WTC11 (cell line): ENCODE data around the gene TNIP1. TPM values are rescaled to one million over a fixed set of nuclear protein-coding genes. Genes with fewer than 3 reads are reported as not detected.
A peak's percentile ranks its signal among the peaks of the same experiment; 100 is the strongest.

Source experiments
- ATAC-seq: fragments of 200-7000 bp; cut with Tn5 transposase; 2 replicates; pipeline ENCODE4 v1.10.0; 2021; ENCODE audit warnings: mild to moderate bottlenecking, moderate library complexity
- CTCF ChIA-PET: fragments of 300-600 bp; sonication (Branson Sonifier 250); formaldehyde crosslinking; loops from one replicate; lab custom pipeline; 2021; ENCODE audit warnings: antibody characterized with exemption; lab: Charles Lee
- POLR2A ChIA-PET: fragments of 350-600 bp; sonication (Branson Sonifier 250); formaldehyde crosslinking; loops from one replicate; lab custom pipeline; 2021; ENCODE audit warnings: antibody characterized with exemption; lab: Charles Lee
- DNase-seq: peaks from one replicate; pipeline ENCODE4 v3.0.0; 2021; ENCODE audit warnings: low spot score
- H3K27ac Mint-ChIP-seq: 2 replicates; pipeline ENCODE4 v1.8.0; 2021; ENCODE audit warnings: mixed read lengths
- H3K27me3 Mint-ChIP-seq: 2 replicates; pipeline ENCODE4 v1.8.0; 2021; ENCODE audit warnings: low read depth, mild to moderate bottlenecking, moderate library complexity, mixed read lengths
- H3K36me3 Mint-ChIP-seq: 2 replicates; pipeline ENCODE4 v1.8.0; 2021; ENCODE audit warnings: mixed read lengths
- H3K4me1 Mint-ChIP-seq: 2 replicates; pipeline ENCODE4 v1.8.0; 2022; ENCODE audit warnings: mixed read lengths
- H3K4me3 Mint-ChIP-seq: 2 replicates; pipeline ENCODE4 v1.8.0; 2021; ENCODE audit warnings: mild to moderate bottlenecking, moderate library complexity, mixed read lengths
- H3K9me3 Mint-ChIP-seq: 2 replicates; pipeline ENCODE4 v1.8.0; 2021; ENCODE audit warnings: mixed read lengths
- CREB1 ChIP-seq: sonication (generic); formaldehyde crosslinking; IDR thresholded peaks from 2 replicates; pipeline ENCODE4 v1.8.0; 2023; ENCODE audit warnings: mild to moderate bottlenecking, missing genetic modification reagents
- ELF4 ChIP-seq: sonication (generic); formaldehyde crosslinking; IDR thresholded peaks from 2 replicates; pipeline ENCODE4 v1.8.1; 2022; ENCODE audit warnings: low read depth, mild to moderate bottlenecking, moderate library complexity, missing genetic modification reagents
- GABPB1 ChIP-seq: sonication (generic); formaldehyde crosslinking; IDR thresholded peaks from 2 replicates; pipeline ENCODE4 v1.8.1; 2023; ENCODE audit warnings: mild to moderate bottlenecking, missing genetic modification reagents
- GRHL2 ChIP-seq: fragments of 250-450 bp; sonication (Bioruptor Pico); IDR thresholded peaks from 2 replicates; pipeline ENCODE4 v1.8.0; 2022; ENCODE audit warnings: mild to moderate bottlenecking, moderate library complexity; ENCODE audit not compliant: insufficient replicate concordance, severe bottlenecking
- GTF2I ChIP-seq: fragments of 250-450 bp; sonication (Bioruptor Pico); conservative IDR thresholded peaks from 2 replicates; pipeline ENCODE4 v1.4.0; 2021; ENCODE audit warnings: mild to moderate bottlenecking
- IRF1 ChIP-seq: sonication (generic); formaldehyde crosslinking; IDR thresholded peaks from 2 replicates; pipeline ENCODE4 v1.8.0; 2023; ENCODE audit warnings: missing genetic modification reagents
- KAT7 ChIP-seq: sonication (generic); formaldehyde crosslinking; IDR thresholded peaks from 2 replicates; pipeline ENCODE4 v1.8.1; 2023; ENCODE audit warnings: missing genetic modification reagents, mild to moderate bottlenecking, borderline replicate concordance
- NFATC4 ChIP-seq: fragments of 250-450 bp; sonication (Bioruptor Pico); IDR thresholded peaks from 2 replicates; pipeline ENCODE4 v1.9.0; 2021; ENCODE audit warnings: mild to moderate bottlenecking
- NR3C1 ChIP-seq: sonication (generic); formaldehyde crosslinking; conservative IDR thresholded peaks from 2 replicates; pipeline ENCODE4 v1.8.1; 2023; ENCODE audit warnings: low read depth, mild to moderate bottlenecking, missing genetic modification reagents
- RELA ChIP-seq: sonication (generic); formaldehyde crosslinking; IDR thresholded peaks from 2 replicates; pipeline ENCODE4 v1.8.1; 2022; ENCODE audit warnings: missing genetic modification reagents, mild to moderate bottlenecking, borderline replicate concordance
- SP1 ChIP-seq: sonication (generic); formaldehyde crosslinking; conservative IDR thresholded peaks from 2 replicates; pipeline ENCODE4 v1.8.1; 2022; ENCODE audit warnings: missing genetic modification reagents
- ZNF219 ChIP-seq: sonication (generic); formaldehyde crosslinking; IDR thresholded peaks from 2 replicates; pipeline ENCODE4 v1.8.0; 2023; ENCODE audit warnings: missing genetic modification reagents, mild to moderate bottlenecking, borderline replicate concordance
- ZNF281 ChIP-seq: sonication (generic); formaldehyde crosslinking; IDR thresholded peaks from 2 replicates; pipeline ENCODE4 v1.8.0; 2023; ENCODE audit warnings: mild to moderate bottlenecking, missing genetic modification reagents
- ZNF317 ChIP-seq: sonication (generic); formaldehyde crosslinking; IDR thresholded peaks from 2 replicates; pipeline ENCODE4 v1.8.1; 2023; ENCODE audit warnings: low read depth, mild to moderate bottlenecking, moderate library complexity, missing genetic modification reagents, borderline replicate concordance
- ZSCAN18 ChIP-seq: fragments of 250-450 bp; sonication (Bioruptor Pico); IDR thresholded peaks from 2 replicates; pipeline ENCODE4 v2.1.2; 2022; ENCODE audit warnings: mild to moderate bottlenecking, moderate library complexity
- total RNA-seq: library from RNA; stranded (reverse); gene quantifications from 3 replicates; pipeline ENCODE4 v1.2.3, GENCODE V29; 2021
- TF ChIP-seq, protein P1 (sequence below): sonication (generic); formaldehyde crosslinking; IDR thresholded peaks from 2 replicates; pipeline ENCODE4 v1.8.1; 2023; ENCODE audit warnings: mild to moderate bottlenecking, missing genetic modification reagents, moderate library complexity
- TF ChIP-seq, protein P2 (sequence below): fragments of 250-450 bp; sonication (Bioruptor Pico); IDR thresholded peaks from 2 replicates; pipeline ENCODE4 v1.9.0; 2021; ENCODE audit warnings: mild to moderate bottlenecking, borderline replicate concordance
- TF ChIP-seq, protein P3 (sequence below): fragments of 250-450 bp; sonication (Bioruptor Pico); IDR thresholded peaks from 2 replicates; pipeline ENCODE4 v1.9.0; 2021; ENCODE audit warnings: mild to moderate bottlenecking
- TF ChIP-seq, protein P4 (sequence below): fragments of 250-450 bp; sonication (Bioruptor Pico); IDR thresholded peaks from 2 replicates; pipeline ENCODE4 v1.9.0; 2021; ENCODE audit warnings: mild to moderate bottlenecking
- TF ChIP-seq, protein P5 (sequence below): fragments of 250-450 bp; sonication (Bioruptor Pico); IDR thresholded peaks from 2 replicates; pipeline ENCODE4 v1.8.0; 2021; ENCODE audit warnings: mild to moderate bottlenecking

The TNIP1 gene
- total RNA-seq, 1 experiment from 2014 or later: 41.1 TPM

DNA sequence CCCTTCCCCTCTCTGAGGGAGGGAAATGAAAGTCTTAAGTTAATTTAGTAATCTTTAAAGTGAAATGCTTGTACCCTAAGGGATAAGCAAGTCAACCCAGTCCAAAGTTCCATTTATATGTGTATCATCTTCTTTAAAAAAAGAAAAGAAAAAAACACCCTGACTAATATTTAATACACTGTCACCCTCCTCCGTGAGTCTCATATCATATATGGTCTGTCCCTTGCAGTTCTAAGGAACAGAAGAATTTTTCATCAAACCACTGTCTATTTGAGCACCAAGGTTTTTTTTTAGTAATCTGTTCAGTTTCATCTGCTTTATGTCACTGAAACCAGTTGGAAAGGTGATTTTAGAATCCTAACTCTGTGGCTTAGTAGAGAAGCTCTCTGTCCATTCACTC, 15.2 kb downstream of the TNIP1 start:
- ATAC-seq: no peak
- CTCF ChIA-PET: interaction anchor here (1.2 to 4.5 kb wide), 3 partner anchors 15 to 50 kb away, joined by 5 to 37 read pairs (median 15); no protein-coding TSS in a partner anchor
- TF ChIP-seq, protein P1, sequence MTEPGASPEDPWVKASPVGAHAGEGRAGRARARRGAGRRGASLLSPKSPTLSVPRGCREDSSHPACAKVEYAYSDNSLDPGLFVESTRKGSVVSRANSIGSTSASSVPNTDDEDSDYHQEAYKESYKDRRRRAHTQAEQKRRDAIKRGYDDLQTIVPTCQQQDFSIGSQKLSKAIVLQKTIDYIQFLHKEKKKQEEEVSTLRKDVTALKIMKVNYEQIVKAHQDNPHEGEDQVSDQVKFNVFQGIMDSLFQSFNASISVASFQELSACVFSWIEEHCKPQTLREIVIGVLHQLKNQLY (CRISPR knock-in tag): no peak
- TF ChIP-seq IRF1 (CRISPR knock-in tag): no peak
- no peak for TF ChIP-seq ZNF281
- TF ChIP-seq GTF2I (CRISPR knock-in tag): no peak
- TF ChIP-seq ELF4: no peak
- TF ChIP-seq ZNF317 (CRISPR knock-in tag): no peak
- no peak for TF ChIP-seq GABPB1
- no peak for TF ChIP-seq ZSCAN18 (CRISPR knock-in tag)
- no peak for TF ChIP-seq NR3C1
- no peak for TF ChIP-seq GRHL2 (CRISPR knock-in tag)
- no peak for TF ChIP-seq NFATC4
- TF ChIP-seq, protein P2, sequence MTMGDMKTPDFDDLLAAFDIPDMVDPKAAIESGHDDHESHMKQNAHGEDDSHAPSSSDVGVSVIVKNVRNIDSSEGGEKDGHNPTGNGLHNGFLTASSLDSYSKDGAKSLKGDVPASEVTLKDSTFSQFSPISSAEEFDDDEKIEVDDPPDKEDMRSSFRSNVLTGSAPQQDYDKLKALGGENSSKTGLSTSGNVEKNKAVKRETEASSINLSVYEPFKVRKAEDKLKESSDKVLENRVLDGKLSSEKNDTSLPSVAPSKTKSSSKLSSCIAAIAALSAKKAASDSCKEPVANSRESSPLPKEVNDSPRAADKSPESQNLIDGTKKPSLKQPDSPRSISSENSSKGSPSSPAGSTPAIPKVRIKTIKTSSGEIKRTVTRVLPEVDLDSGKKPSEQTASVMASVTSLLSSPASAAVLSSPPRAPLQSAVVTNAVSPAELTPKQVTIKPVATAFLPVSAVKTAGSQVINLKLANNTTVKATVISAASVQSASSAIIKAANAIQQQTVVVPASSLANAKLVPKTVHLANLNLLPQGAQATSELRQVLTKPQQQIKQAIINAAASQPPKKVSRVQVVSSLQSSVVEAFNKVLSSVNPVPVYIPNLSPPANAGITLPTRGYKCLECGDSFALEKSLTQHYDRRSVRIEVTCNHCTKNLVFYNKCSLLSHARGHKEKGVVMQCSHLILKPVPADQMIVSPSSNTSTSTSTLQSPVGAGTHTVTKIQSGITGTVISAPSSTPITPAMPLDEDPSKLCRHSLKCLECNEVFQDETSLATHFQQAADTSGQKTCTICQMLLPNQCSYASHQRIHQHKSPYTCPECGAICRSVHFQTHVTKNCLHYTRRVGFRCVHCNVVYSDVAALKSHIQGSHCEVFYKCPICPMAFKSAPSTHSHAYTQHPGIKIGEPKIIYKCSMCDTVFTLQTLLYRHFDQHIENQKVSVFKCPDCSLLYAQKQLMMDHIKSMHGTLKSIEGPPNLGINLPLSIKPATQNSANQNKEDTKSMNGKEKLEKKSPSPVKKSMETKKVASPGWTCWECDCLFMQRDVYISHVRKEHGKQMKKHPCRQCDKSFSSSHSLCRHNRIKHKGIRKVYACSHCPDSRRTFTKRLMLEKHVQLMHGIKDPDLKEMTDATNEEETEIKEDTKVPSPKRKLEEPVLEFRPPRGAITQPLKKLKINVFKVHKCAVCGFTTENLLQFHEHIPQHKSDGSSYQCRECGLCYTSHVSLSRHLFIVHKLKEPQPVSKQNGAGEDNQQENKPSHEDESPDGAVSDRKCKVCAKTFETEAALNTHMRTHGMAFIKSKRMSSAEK (CRISPR knock-in tag): no peak
- TF ChIP-seq, protein P3, sequence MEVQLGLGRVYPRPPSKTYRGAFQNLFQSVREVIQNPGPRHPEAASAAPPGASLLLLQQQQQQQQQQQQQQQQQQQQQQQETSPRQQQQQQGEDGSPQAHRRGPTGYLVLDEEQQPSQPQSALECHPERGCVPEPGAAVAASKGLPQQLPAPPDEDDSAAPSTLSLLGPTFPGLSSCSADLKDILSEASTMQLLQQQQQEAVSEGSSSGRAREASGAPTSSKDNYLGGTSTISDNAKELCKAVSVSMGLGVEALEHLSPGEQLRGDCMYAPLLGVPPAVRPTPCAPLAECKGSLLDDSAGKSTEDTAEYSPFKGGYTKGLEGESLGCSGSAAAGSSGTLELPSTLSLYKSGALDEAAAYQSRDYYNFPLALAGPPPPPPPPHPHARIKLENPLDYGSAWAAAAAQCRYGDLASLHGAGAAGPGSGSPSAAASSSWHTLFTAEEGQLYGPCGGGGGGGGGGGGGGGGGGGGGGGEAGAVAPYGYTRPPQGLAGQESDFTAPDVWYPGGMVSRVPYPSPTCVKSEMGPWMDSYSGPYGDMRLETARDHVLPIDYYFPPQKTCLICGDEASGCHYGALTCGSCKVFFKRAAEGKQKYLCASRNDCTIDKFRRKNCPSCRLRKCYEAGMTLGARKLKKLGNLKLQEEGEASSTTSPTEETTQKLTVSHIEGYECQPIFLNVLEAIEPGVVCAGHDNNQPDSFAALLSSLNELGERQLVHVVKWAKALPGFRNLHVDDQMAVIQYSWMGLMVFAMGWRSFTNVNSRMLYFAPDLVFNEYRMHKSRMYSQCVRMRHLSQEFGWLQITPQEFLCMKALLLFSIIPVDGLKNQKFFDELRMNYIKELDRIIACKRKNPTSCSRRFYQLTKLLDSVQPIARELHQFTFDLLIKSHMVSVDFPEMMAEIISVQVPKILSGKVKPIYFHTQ (CRISPR knock-in tag): no peak
- no peak for TF ChIP-seq ZNF219 (CRISPR knock-in tag)
- TF ChIP-seq, protein P4, sequence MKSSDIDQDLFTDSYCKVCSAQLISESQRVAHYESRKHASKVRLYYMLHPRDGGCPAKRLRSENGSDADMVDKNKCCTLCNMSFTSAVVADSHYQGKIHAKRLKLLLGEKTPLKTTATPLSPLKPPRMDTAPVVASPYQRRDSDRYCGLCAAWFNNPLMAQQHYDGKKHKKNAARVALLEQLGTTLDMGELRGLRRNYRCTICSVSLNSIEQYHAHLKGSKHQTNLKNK: no peak
- no peak for TF ChIP-seq KAT7 (CRISPR knock-in tag)
- TF ChIP-seq, protein P5, sequence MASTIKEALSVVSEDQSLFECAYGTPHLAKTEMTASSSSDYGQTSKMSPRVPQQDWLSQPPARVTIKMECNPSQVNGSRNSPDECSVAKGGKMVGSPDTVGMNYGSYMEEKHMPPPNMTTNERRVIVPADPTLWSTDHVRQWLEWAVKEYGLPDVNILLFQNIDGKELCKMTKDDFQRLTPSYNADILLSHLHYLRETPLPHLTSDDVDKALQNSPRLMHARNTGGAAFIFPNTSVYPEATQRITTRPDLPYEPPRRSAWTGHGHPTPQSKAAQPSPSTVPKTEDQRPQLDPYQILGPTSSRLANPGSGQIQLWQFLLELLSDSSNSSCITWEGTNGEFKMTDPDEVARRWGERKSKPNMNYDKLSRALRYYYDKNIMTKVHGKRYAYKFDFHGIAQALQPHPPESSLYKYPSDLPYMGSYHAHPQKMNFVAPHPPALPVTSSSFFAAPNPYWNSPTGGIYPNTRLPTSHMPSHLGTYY (CRISPR knock-in tag): no peak
- TF ChIP-seq SP1 (CRISPR knock-in tag): no peak
- TF ChIP-seq CREB1 (CRISPR knock-in tag): no peak
- no peak for TF ChIP-seq RELA (CRISPR knock-in tag)
- TF ChIP-seq, all 79 proteins: peak for 0
- H3K27me3 Mint-ChIP-seq: no peaks in the 10 kb centered on the region
- H3K4me1 Mint-ChIP-seq: peaks cover 17% of the 10 kb centered on the region
- peaks cover 27% of the 10 kb centered on the region for H3K36me3 Mint-ChIP-seq
- no peaks in the 10 kb centered on the region for H3K9me3 Mint-ChIP-seq
- no peak overlapping the region for H3K4me3 Mint-ChIP-seq
- peak overlapping the region; percentile 57; the same call in 1 of the 2 replicates for H3K27ac Mint-ChIP-seq
- DNase-seq: no peak
- POLR2A ChIA-PET: no interaction called here
